ENCODE measurements around the gene HTT-AS. TPM values are rescaled to one million over a fixed set of nuclear protein-coding genes. Genes with fewer than 3 reads are reported as not detected.

Gene HTT-AS
- total and polyA plus RNA-seq, 4 donors: not detected

GRCh38 chr4:3041192-3042142 lies 32.9 kb downstream of the HTT-AS start:
- ATAC-seq (ENCODE audit: low FRiP score) (peak; percentile 73), DNase-seq (peak; percentile 84 to 86)
- WGBS, 2 donors: 12 to 36% methylated on average over 57 of the region's 57 CpGs
- intact Hi-C loops (cut with DNase I): no loop called here
- no peaks in the 10 kb centered on the region for H3K4me1 ChIP-seq (ENCODE audit: control insufficient read depth in 1 of 2, insufficient read depth in 2 of 2, low read length in 2 of 2)
- H3K4me3 ChIP-seq (ENCODE audit: low read length in 2 of 2): peak overlapping the region; percentile 1 to 35
- no peaks in the 10 kb centered on the region for H3K9me3 ChIP-seq (ENCODE audit: control insufficient read depth, low read length)
- H3K36me3 ChIP-seq (ENCODE audit: control insufficient read depth in 1 of 2, insufficient read depth in 2 of 2, low read length in 1 of 2): no peaks in the 10 kb centered on the region
- no peaks in the 10 kb centered on the region for H3K27me3 ChIP-seq (ENCODE audit: control insufficient read depth in 1 of 2, insufficient read depth in 2 of 2, low read length in 1 of 2)
- no peak overlapping the region for H3K27ac ChIP-seq (ENCODE audit: low read depth in 1 of 2, low read length in 2 of 2)

- Histone ChIP-seq H3K27me3 (ENCODE audit: control insufficient read depth in 1 of 2, insufficient read depth in 2 of 2, low read length in 1 of 2) (no peaks in the 10 kb centered on the region), H3K27ac (ENCODE audit: low read depth in 1 of 2, low read length in 2 of 2) (no peak overlapping the region), H3K36me3 (ENCODE audit: control insufficient read depth in 1 of 2, insufficient read depth in 2 of 2, low read length in 1 of 2) (no peaks in the 10 kb centered on the region), H3K4me1 (ENCODE audit: control insufficient read depth in 1 of 2, insufficient read depth in 2 of 2, low read length in 2 of 2) (no peaks in the 10 kb centered on the region), H3K9me3 (ENCODE audit: control insufficient read depth, low read length) (no peaks in the 10 kb centered on the region), H3K4me3 (ENCODE audit: low read length in 2 of 2) (no peak overlapping the region)
- WGBS, 2 donors: 89 to 92% methylated on average over 24 to 28 of the region's 28 CpGs
- DNase-seq: no peak
- ATAC-seq (ENCODE audit: low FRiP score): no peak
- intact Hi-C loops (cut with DNase I): no loop called here
Measured at GRCh38 chr4:3040452-3041191, 33.7 kb downstream of the HTT-AS start.

GRCh38 chr4:3039706-3040366 lies 34.5 kb downstream of the HTT-AS start:
- ATAC-seq (ENCODE audit: low FRiP score): no peak
- Histone ChIP-seq H3K4me3 (ENCODE audit: low read length in 2 of 2) (no peak overlapping the region), H3K27ac (ENCODE audit: low read depth in 1 of 2, low read length in 2 of 2) (no peak overlapping the region), H3K27me3 (ENCODE audit: control insufficient read depth in 1 of 2, insufficient read depth in 2 of 2, low read length in 1 of 2) (no peaks in the 10 kb centered on the region), H3K4me1 (ENCODE audit: control insufficient read depth in 1 of 2, insufficient read depth in 2 of 2, low read length in 2 of 2) (no peaks in the 10 kb centered on the region), H3K9me3 (ENCODE audit: control insufficient read depth, low read length) (no peaks in the 10 kb centered on the region), H3K36me3 (ENCODE audit: control insufficient read depth in 1 of 2, insufficient read depth in 2 of 2, low read length in 1 of 2) (no peaks in the 10 kb centered on the region)
- intact Hi-C loops (cut with DNase I): loop anchor here in 1 of 2 donors (5.0 to 10.0 kb wide), 2 partner anchors 75 to 278 kb away; partner anchors contain the start of genes GRK4 and NOP14
- peak in 1 of 2 donors; percentile 30 for DNase-seq
- 90 to 92% methylated on average over 8 of the region's 8 CpGs for WGBS, 2 donors

GRCh38 chr4:3037957-3038461 lies 36.3 kb downstream of the HTT-AS start:
- ATAC-seq (ENCODE audit: low FRiP score) (no peak), DNase-seq (peak in 1 of 2 donors; percentile 78)
- intact Hi-C loops (cut with DNase I): loop anchor here in 1 of 2 donors (5.0 to 10.0 kb wide), 2 partner anchors 73 to 276 kb away; partner anchors contain the start of genes GRK4 and NOP14
- no peak overlapping the region for H3K27ac ChIP-seq (ENCODE audit: low read depth in 1 of 2, low read length in 2 of 2)
- H3K36me3 ChIP-seq (ENCODE audit: control insufficient read depth in 1 of 2, insufficient read depth in 2 of 2, low read length in 1 of 2): no peaks in the 10 kb centered on the region
- H3K4me3 ChIP-seq (ENCODE audit: low read length in 2 of 2): no peak overlapping the region
- 16 to 26% methylated on average over 6 of the region's 6 CpGs for WGBS, 2 donors
- no peaks in the 10 kb centered on the region for H3K9me3 ChIP-seq (ENCODE audit: control insufficient read depth, low read length)
- no peaks in the 10 kb centered on the region for H3K4me1 ChIP-seq (ENCODE audit: control insufficient read depth in 1 of 2, insufficient read depth in 2 of 2, low read length in 2 of 2)
- H3K27me3 ChIP-seq (ENCODE audit: control insufficient read depth in 1 of 2, insufficient read depth in 2 of 2, low read length in 1 of 2): no peaks in the 10 kb centered on the region

- H3K9me3 ChIP-seq (ENCODE audit: control insufficient read depth, low read length): no peaks in the 10 kb centered on the region
- intact Hi-C loops (cut with DNase I): loop anchor here in 1 of 2 donors (5.0 to 10.0 kb wide), 2 partner anchors 72 to 274 kb away; partner anchors contain the start of genes GRK4 and NOP14
- H3K4me1 ChIP-seq (ENCODE audit: control insufficient read depth in 1 of 2, insufficient read depth in 2 of 2, low read length in 2 of 2): no peaks in the 10 kb centered on the region
- 87 to 89% methylated on average over 21 of the region's 21 CpGs for WGBS, 2 donors
- H3K27me3 ChIP-seq (ENCODE audit: control insufficient read depth in 1 of 2, insufficient read depth in 2 of 2, low read length in 1 of 2): no peaks in the 10 kb centered on the region
- ATAC-seq (ENCODE audit: low FRiP score): no peak
- no peak overlapping the region for H3K4me3 ChIP-seq (ENCODE audit: low read length in 2 of 2)
- H3K36me3 ChIP-seq (ENCODE audit: control insufficient read depth in 1 of 2, insufficient read depth in 2 of 2, low read length in 1 of 2): no peaks in the 10 kb centered on the region
- DNase-seq: no peak
- no peak overlapping the region for H3K27ac ChIP-seq (ENCODE audit: low read depth in 1 of 2, low read length in 2 of 2)
Measured at GRCh38 chr4:3036131-3036952, 38.0 kb downstream of the HTT-AS start.

GRCh38 chr4:3035674-3036073 lies 38.7 kb downstream of the HTT-AS start:
- intact Hi-C loops (cut with DNase I): loop anchor here in 1 of 2 donors (5.0 to 10.0 kb wide), 2 partner anchors 71 to 273 kb away; partner anchors contain the start of genes GRK4 and NOP14
- DNase-seq (no peak), ATAC-seq (ENCODE audit: low FRiP score) (no peak)
- Histone ChIP-seq H3K4me3 (ENCODE audit: low read length in 2 of 2) (no peak overlapping the region), H3K36me3 (ENCODE audit: control insufficient read depth in 1 of 2, insufficient read depth in 2 of 2, low read length in 1 of 2) (no peaks in the 10 kb centered on the region), H3K27ac (ENCODE audit: low read depth in 1 of 2, low read length in 2 of 2) (no peak overlapping the region), H3K9me3 (ENCODE audit: control insufficient read depth, low read length) (no peaks in the 10 kb centered on the region), H3K27me3 (ENCODE audit: control insufficient read depth in 1 of 2, insufficient read depth in 2 of 2, low read length in 1 of 2) (no peaks in the 10 kb centered on the region), H3K4me1 (ENCODE audit: control insufficient read depth in 1 of 2, insufficient read depth in 2 of 2, low read length in 2 of 2) (no peaks in the 10 kb centered on the region)
- WGBS, 2 donors: 89 to 94% methylated on average over 6 of the region's 6 CpGs

GRCh38 chr4:3035249-3035648 lies 39.1 kb downstream of the HTT-AS start:
- Histone ChIP-seq H3K9me3 (ENCODE audit: control insufficient read depth, low read length) (no peaks in the 10 kb centered on the region), H3K4me1 (ENCODE audit: control insufficient read depth in 1 of 2, insufficient read depth in 2 of 2, low read length in 2 of 2) (no peaks in the 10 kb centered on the region), H3K36me3 (ENCODE audit: control insufficient read depth in 1 of 2, insufficient read depth in 2 of 2, low read length in 1 of 2) (no peaks in the 10 kb centered on the region), H3K27me3 (ENCODE audit: control insufficient read depth in 1 of 2, insufficient read depth in 2 of 2, low read length in 1 of 2) (no peaks in the 10 kb centered on the region), H3K27ac (ENCODE audit: low read depth in 1 of 2, low read length in 2 of 2) (no peak overlapping the region), H3K4me3 (ENCODE audit: low read length in 2 of 2) (no peak overlapping the region)
- 91% methylated on average over 8 of the region's 8 CpGs for WGBS, 2 donors
- intact Hi-C loops (cut with DNase I): loop anchor here in 1 of 2 donors (5.0 to 10.0 kb wide), 2 partner anchors 70 to 273 kb away; partner anchors contain the start of genes GRK4 and NOP14
- DNase-seq (no peak), ATAC-seq (ENCODE audit: low FRiP score) (no peak)

Data from aorta (tissue), 5 donors.